Measurements from ENCODE around the gene FAM181A.

FAM181A gene

GRCh38 chr14:93974299-93974698, 47.2 kb downstream of the FAM181A start:
- Histone ChIP-seq H3K36me3 (ENCODE audit: control insufficient read depth, insufficient read depth, low read length) (no peaks in the 10 kb centered on the region), H3K27me3 (ENCODE audit: control insufficient read depth, insufficient read depth, low read length) (no peaks in the 10 kb centered on the region), H3K9ac (ENCODE audit: low read length) (no peak overlapping the region), H3K4me1 (ENCODE audit: control insufficient read depth, insufficient read depth, low read length) (peaks cover 15% of the 10 kb centered on the region), H3K4me3 (ENCODE audit: low read length) (no peak overlapping the region), H3K9me3 (ENCODE audit: control insufficient read depth, low read length) (no peaks in the 10 kb centered on the region)

- Histone ChIP-seq H3K4me3 (ENCODE audit: low read length) (no peak overlapping the region), H3K27me3 (ENCODE audit: control insufficient read depth, insufficient read depth, low read length) (no peaks in the 10 kb centered on the region), H3K9ac (ENCODE audit: low read length) (no peak overlapping the region), H3K9me3 (ENCODE audit: control insufficient read depth, low read length) (no peaks in the 10 kb centered on the region), H3K4me1 (ENCODE audit: control insufficient read depth, insufficient read depth, low read length) (peaks cover 15% of the 10 kb centered on the region), H3K36me3 (ENCODE audit: control insufficient read depth, insufficient read depth, low read length) (no peaks in the 10 kb centered on the region)
Measured at GRCh38 chr14:93974833-93975232, 47.7 kb downstream of the FAM181A start.

GRCh38 chr14:93975791-93976476, 48.8 kb downstream of the FAM181A start:
- no peaks in the 10 kb centered on the region for H3K9me3 ChIP-seq (ENCODE audit: control insufficient read depth, low read length)
- no peak overlapping the region for H3K9ac ChIP-seq (ENCODE audit: low read length)
- H3K4me3 ChIP-seq (ENCODE audit: low read length) = no peak overlapping the region
- H3K36me3 ChIP-seq (ENCODE audit: control insufficient read depth, insufficient read depth, low read length) = no peaks in the 10 kb centered on the region
- no peaks in the 10 kb centered on the region for H3K27me3 ChIP-seq (ENCODE audit: control insufficient read depth, insufficient read depth, low read length)
- peaks cover 8% of the 10 kb centered on the region for H3K4me1 ChIP-seq (ENCODE audit: control insufficient read depth, insufficient read depth, low read length)

- no peaks in the 10 kb centered on the region for H3K36me3 ChIP-seq (ENCODE audit: control insufficient read depth, insufficient read depth, low read length)
- H3K9ac ChIP-seq (ENCODE audit: low read length) = no peak within 1 kb of the TSS
- H3K27me3 ChIP-seq (ENCODE audit: control insufficient read depth, insufficient read depth, low read length) = no peaks in the 10 kb centered on the region
- H3K4me1 ChIP-seq (ENCODE audit: control insufficient read depth, insufficient read depth, low read length) = peaks cover 4% of the 10 kb centered on the region
- H3K4me3 ChIP-seq (ENCODE audit: low read length) = no peak within 1 kb of the TSS
- H3K9me3 ChIP-seq (ENCODE audit: control insufficient read depth, low read length) = no peaks in the 10 kb centered on the region
Measured at GRCh38 chr14:93976477-93977057, 49.4 kb downstream of the FAM181A start, which contains the start of gene ASB2. ASB2 (minus strand) TSS chr14:93976570; CDS start chr14:93964539, 12,031 bp downstream.

GRCh38 chr14:93977171-93977570, 50.0 kb downstream of the FAM181A start:
- H3K4me3 ChIP-seq (ENCODE audit: low read length) = no peak overlapping the region

GRCh38 chr14:93977790-93978581, 50.8 kb downstream of the FAM181A start:
- Histone ChIP-seq H3K9me3 (ENCODE audit: control insufficient read depth, low read length) (no peaks in the 10 kb centered on the region), H3K4me1 (ENCODE audit: control insufficient read depth, insufficient read depth, low read length) (peaks cover 4% of the 10 kb centered on the region), H3K4me3 (ENCODE audit: low read length) (no peak overlapping the region), H3K27me3 (ENCODE audit: control insufficient read depth, insufficient read depth, low read length) (no peaks in the 10 kb centered on the region), H3K9ac (ENCODE audit: low read length) (no peak overlapping the region), H3K36me3 (ENCODE audit: control insufficient read depth, insufficient read depth, low read length) (no peaks in the 10 kb centered on the region)

More at GRCh38 chr14:93977171-93977570, 50.0 kb downstream of the FAM181A start:
- Histone ChIP-seq H3K9me3 (ENCODE audit: control insufficient read depth, low read length) (no peaks in the 10 kb centered on the region), H3K4me1 (ENCODE audit: control insufficient read depth, insufficient read depth, low read length) (peaks cover 4% of the 10 kb centered on the region), H3K36me3 (ENCODE audit: control insufficient read depth, insufficient read depth, low read length) (no peaks in the 10 kb centered on the region), H3K27me3 (ENCODE audit: control insufficient read depth, insufficient read depth, low read length) (no peaks in the 10 kb centered on the region), H3K9ac (ENCODE audit: low read length) (no peak overlapping the region)

GRCh38 chr14:93978735-93979134, 51.6 kb downstream of the FAM181A start:
- no peaks in the 10 kb centered on the region for H3K27me3 ChIP-seq (ENCODE audit: control insufficient read depth, insufficient read depth, low read length)
- H3K9ac ChIP-seq (ENCODE audit: low read length) = no peak overlapping the region
- H3K4me3 ChIP-seq (ENCODE audit: low read length) = no peak overlapping the region
- H3K9me3 ChIP-seq (ENCODE audit: control insufficient read depth, low read length) = no peaks in the 10 kb centered on the region
- no peaks in the 10 kb centered on the region for H3K36me3 ChIP-seq (ENCODE audit: control insufficient read depth, insufficient read depth, low read length)
- H3K4me1 ChIP-seq (ENCODE audit: control insufficient read depth, insufficient read depth, low read length) = peaks cover 4% of the 10 kb centered on the region
